GM21423 (cell line): ENCODE results near the gene RAB40B.

Experiments used
- ATAC-seq: cut with Tn5 transposase; IDR thresholded peaks from one replicate; pipeline ENCODE4 v1.9.1; 2021; ENCODE audit warnings: mild to moderate bottlenecking, moderate library complexity; ENCODE audit not compliant: unreplicated experiment

The RAB40B gene

DNA sequence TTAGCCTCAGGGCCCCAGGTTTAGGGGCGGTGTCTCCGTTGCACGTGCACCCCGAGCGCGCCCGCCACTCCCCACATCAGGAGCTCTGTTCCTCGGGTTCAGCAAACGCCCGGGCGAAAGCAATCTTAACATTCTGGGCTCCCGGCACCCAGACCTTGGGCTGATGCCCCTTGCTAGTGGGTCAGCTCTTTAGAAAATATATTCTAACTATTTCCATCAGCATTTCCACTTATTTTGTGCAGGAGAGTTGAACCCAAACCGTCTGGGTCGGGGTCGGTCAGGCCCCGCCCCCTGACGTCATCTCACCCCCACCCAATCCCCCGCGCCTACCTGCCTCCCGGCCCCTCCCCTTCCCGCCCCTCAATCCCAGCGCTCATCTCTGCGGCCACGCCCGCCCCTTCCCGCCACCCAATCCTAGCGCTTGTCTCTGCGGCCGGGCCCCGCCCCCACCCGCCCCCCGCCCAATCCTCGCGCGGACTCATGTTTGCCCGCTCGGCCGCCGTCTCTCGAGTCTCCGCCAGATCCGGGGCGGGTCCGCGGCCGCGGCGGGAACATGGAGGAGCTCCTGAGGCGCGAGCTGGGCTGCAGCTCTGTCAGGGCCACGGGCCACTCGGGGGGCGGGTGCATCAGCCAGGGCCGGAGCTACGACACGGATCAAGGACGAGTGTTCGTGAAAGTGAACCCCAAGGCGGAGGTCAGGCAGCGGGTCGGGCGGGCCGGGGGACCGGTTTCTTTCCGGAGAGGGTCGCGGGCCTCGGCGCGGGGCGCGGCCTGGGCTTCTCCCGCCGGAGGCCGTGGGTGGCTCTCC, 17.9 kb upstream of the RAB40B start, which contains the start of gene FN3KRP:
FN3KRP (plus strand) TSS at position 504 of the 808 bp plus-strand sequence; CDS start at position 554, 50 bp downstream.
- peak; percentile 81 for ATAC-seq

DNA sequence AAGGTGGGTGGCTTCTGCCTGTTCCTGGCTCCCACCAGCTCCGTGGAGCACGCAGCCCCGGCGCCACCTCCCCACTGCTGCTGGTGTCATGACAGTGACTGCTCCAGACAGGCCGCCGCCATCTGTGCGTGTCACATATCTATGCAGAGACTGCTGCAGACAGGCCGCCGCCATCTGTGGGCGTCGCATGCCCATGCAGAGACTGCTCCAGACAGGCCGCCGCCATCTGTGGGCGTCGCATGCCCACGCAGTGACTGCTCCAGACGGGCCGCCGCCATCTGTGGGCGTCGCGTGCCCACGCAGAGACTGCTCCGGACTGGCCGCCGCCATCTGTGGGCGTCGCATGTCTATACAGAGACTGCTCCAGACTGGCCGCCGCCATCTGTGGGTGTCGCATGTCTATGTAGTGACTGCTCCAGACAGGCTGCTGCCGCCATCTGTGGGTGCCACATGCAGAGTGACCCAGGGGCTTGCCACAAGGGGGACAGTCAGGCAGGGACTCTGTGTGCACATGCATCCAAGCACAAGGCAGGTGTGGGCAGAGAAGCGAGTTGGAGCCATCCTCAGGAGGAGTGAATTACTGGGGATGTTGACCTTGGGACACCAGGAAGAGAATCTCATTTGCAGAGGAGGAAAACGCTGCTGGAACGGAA, 14.7 kb upstream of the RAB40B start:
- no peak for ATAC-seq

DNA sequence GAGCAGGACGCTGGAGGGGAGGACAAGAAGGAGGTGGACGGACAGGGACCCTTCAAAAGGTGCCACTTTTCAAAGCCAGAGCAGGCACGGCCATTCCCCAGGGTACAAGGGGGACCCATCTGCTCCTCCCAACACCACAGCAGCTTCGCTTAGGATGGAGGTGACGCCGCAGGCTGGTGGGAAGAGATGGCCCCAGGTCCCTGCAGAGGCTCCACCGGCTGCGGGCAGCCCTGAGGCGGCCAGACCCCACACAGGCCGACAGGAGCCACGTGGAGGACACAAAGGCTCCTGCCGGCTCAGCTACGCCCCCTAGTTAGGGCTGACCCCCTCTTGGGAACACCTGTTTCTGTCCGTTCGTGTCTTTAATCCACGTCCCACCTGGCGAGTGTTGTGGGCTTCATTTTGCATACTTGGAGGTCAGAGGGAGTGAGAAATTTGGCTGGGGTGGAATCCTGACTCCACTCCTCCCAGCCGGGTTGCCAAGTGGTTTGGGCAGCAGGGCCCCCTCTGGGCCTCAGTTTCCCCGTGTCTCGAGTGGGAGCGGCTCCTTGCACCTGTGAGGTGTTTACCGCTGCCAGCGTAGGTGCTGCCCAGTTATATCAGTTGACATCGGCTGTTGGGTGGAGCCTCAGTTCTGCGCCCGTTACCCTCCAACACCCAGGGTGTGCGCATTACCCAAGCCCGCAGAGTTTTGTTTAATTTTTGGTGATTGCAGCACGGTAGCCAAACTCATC, 12.2 kb upstream of the RAB40B start:
- ATAC-seq: no peak

DNA sequence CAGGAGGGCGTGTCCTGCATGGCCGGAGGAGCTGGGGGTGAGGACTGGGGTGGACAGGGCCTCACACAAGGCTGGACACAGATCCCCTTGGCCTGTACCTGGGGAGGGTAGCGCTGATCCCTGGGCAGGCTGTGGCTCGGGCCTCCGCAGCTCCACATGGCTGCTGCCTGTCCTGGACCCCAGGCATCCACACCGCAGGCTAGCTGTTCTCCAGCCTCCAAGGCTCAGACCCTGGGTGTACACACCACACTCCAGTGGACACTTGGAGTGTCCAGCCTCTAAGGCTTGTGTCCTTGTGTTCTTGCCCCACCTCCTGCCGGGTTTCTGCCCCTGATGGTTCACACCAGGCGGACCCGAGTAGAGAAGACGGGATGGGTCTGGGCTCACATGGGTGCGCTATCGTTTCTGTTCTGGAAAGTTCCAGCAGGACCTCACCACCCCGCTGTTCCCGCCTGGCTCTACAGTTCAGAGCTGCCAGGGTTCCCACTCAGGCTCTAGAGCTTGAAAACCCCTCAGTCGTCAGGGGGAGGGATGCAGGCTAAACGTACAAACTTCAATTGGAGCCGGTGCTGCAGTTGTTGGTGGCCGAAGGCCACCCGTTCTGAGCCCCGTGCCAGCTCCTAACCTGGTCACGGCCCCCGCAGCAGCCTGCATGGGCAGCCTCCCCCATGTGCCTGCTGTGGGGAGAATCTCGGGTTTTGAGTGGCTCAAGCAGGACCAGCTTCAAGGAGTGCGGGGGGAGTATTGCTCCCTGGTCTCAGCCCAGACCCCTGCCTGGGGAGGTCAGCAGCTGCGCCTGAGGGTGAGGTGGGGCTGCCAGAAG, 11.4 kb upstream of the RAB40B start:
- ATAC-seq: no peak

DNA sequence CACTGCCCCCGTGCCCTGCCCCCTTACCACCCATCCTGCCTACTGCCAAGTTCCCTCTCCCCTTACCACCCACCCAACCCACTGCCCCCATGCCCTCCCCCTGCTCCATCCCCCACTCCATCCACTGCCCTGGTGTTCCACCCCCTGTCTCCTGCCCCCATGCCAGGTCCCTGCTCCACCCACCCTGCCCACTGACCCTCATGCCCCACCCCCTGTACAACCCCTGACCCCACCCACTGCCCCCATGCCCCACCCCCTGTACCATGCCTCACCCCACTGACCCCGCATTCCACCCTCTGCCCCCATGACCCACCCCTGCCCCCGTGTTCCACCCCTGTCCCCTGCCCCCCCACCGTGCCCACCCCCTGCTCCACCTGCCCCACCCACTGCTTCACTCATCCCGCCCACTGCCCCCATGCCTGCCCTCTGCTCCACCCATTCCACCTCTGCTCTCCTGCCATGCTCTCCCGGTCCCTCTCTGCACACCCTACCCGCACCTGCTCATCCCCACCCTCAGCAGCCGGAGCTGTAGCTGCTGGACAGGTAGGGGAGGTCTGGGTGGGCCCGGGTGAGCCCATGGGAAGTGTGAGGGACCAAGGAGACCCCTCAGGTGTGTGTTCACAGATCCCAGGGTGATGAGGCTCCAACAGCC, 10.7 kb upstream of the RAB40B start:
- ATAC-seq: no peak

DNA sequence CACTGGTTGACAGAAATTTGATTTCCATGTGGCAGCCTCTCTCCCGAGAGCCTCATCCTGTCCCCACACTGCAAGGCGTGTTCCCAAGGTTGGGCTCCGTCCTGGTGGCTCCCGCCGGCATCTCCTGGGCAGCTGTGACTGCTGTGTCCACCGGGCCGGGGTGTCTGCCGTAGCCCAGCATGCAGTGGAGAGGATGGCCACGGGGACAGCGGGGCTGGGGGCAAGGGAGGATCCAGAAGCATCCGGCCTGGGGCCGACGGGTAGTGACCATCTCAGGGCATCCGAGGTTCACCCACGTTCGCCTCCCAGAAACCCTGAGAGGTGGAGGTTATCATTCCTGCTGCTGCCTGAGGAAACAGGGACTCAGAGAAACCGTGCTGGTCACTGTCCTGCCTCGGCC, 7.3 kb upstream of the RAB40B start:
- ATAC-seq: no peak

DNA sequence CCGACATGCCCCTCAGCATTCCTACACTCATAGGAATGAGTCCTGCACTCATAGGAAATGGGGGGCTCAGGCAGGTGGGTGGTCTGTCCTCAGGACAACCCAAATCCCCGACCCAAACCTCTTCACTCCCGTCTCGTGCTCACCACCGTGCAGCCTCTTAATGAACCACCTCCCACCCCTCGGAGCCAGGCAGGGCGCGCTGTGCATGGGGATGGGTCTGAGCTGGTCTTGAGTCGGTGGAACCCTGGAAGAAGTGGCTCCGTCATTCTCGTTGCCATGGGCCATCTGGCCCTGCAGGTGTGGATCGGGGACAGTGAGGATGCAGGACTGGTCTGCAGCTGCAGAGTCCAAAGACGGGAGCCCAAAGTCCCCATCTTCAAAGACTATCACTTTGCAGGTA, 6.4 kb upstream of the RAB40B start:
- no peak for ATAC-seq

DNA sequence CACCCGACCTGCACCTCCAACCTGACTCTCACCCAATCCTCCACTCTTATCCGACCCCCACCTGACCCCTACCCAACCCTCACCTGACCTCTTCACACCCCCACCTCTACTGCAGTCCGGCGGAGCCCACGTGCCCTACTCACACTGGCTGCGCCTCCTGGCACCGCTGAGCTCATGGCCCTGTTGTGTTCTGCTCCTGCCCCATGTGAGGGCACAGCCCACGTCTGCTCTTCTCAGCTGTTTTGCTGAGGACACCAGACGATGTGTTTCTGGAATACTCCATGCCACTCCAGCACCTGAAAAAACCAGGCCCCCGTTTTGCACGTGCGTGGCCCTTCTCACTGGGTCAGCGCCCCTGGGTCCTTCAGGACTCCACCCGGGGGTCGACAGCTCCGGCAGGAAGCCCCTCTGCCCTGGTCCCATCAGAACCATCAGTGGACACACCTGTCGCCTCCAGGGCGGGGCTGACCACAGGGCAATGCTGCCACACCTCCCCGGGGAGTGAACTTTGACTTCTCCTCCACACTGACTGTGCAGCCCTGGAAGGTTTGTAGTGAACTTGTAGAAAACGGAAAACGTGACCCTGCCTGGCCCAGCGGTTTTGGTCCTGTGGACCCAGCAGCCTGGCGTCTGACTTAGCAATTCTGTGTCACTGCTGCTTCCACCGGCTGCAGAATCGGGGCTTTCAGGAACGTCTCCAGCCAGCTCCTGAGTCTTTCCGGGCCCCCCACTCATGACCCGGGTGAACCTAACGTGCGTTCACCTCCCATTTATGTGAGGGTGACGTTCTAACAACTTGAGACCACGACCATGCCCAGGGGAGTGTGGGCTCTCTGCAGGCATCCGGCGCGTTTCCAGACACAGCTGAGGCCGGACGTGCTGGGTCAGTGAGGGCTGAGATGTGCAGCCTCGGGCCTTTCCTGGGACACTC, 5.7 kb upstream of the RAB40B start:
- no peak for ATAC-seq

DNA sequence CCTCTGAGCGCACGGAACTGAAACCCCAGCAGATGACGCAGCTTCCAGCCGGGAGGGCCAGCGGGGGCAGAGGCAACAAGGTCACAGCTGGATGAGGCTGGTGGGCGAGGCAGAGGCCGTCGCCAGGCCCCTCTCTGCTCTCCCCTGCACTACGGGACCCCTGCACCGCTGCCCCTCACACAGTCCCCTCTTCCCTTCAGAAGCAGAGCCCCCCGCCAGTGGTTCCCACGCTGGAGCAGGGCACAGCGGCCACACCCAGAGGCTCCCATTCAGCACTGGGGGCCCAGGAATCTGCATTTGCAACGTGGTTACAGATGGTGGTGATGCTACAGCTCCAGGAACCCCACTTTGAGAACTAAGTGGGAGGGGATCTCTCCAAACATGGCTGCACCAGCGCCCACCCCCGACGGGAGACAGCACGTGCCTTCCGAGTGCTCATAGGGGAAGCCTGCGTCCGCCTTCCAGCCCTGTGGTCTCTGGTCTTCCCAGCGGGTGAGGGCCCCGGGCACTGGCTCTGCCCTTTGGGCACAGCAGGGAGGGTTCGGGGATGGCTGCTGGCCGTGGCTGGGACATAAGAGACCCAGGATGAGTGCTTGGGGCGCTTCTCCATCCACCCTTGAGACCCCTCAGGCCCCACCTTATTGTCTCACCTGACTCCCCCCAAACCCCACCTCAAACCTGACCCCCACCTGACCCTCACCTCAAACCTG, 4.7 kb upstream of the RAB40B start:
- ATAC-seq: no peak

DNA sequence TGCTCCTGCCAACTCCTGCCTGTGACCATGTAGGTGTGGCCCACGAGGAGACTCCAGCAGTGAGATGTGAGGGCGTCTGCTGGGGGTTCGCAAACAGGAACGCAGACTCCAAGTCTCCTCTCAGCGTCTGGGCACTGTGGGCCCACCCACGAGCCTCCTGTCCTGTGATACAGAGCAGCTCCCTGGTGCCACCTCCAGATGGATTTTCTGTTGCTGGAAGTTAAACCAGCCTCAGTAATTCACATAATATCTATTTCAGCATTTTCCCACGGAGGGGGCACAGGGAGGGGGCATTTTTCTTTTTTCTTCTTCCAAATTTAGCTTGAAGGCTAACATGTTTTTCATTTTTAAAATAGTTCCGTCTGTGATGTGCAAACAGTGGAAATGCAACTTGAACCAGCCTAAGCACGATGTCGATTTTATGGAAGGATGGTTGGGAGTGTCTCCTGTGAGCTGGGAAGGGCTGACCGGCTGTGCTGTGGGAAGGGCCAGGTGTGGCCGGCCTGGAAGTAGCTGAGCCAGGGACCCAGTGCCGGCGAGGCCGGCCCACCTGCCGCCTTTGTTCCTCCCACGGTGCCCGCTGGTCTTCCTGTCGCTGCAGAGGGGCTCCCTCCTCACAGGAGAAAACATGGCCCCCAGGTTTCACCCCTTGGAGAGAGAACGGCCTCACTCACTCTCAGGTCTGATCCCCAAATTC, 3.9 kb upstream of the RAB40B start:
- ATAC-seq: no peak

DNA sequence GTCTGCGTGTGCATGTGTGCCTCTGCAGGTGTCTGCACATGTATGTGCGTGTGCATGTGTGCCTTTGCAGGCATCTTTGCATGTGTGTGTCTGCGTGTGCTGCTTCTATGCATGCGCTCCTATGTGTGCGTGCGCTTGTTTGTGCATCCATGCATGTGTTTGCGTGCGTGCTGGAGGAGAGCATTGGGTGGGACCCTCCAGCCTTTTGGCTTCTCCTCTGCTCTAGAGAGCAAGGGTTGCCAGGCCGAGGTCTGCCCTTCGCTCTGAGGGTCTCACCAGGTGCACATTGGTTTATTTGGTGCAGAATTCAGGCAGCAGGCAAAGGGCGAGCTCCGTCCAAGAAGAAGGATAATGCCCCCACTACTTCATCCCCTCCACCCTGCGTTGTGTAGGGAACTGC, 1.1 kb upstream of the RAB40B start:
- ATAC-seq: no peak

DNA sequence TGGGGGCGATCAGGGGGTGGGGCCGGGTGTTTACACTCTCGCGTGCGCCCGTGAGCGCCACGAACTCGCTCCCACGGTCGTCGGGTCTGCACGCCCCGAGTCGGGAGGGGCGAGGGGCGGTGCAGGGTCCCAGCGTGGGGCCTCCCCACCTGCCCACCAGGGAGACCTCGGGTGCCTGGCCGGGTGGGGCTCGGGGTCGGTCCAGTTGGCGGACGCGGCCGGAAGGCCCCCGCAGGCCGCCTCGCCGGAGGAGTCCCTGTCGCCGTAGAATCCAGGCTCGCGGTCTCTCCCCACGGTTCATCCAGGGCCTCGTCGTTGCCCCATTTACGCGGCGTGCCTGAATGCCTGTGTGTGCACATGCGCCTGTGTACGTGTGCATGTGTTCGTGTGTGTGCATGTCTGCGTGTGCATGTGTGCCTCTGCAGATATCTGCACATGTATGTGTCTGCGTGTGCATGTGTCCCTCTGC, 510 bp upstream of the RAB40B start:
- ATAC-seq: no peak

DNA sequence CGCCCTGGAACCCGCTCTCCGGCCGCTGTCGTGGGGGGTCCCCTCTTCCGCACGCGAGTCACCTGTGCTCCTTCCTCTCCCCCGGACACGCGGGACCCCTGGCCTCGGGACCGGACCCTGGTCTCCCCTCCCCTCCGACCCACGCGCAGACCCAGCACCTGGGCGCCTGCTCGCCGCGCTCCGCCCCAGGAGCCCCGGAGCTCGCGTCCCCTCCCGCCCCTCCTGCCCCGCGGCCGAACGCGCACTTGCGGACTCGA, 762 bp downstream of the RAB40B start:
- ATAC-seq: no peak

DNA sequence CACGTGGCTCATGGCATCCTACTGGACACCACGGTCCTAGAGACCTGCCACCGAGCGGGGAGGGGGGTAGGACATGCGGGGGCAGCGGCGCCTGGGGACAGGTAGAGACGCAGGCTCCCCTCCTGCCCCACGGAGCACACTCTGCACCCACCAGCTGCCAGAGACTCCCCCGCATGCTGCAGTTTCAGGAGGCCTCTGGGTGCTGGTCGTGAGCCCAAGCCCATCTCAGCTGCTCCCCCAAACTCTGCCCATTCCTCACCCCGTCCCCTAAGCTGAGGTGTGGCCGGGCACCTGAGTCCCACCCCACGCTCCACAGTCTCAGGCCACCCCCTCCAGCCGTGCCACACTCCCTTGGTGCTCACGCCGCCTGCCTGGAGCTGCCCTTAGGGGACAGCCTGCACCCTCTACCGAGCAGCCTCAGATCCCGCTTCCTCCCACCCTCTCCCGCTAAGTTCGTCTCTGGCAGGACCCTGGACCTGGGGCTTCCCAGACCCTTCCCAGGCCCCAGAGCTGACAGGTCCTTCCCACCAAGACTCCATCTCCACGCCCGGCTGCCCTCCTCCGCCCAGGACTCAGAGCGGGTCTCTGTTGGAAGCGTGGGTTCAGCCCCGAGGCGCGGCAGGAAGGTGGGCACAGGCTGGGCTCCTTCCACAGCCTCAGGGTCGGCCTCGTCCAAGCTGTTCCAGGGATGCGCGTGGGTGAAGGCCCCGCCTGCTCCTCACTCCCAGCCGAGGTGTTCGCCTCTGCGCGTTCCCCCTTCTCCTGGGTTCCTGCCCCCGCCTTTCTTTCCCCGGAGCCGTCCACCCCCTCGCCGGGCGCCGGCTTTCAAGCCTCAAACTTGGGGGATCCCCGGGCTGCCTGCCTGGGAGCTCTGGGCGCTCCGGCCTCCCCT, 1.3 kb downstream of the RAB40B start:
- no peak for ATAC-seq

DNA sequence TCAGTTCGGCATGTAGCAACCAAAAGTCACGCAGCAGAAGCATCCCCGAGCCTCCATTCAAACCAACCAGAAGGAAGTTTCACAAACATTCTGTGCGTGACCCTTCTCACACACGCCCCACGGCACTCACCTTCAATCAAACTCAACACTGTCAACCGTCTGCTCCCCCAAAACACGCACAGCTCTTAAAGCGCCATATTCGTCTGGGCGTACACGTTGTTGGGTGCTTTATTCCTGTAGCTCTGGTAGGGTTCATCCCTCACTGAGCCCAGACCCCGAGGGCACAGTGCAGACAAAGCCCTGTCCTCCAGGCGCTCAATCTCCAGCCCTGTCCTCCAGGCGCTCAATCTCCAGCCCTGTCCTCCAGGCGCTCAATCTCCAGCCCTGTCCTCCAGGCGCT, 2.2 kb downstream of the RAB40B start:
- no peak for ATAC-seq

DNA sequence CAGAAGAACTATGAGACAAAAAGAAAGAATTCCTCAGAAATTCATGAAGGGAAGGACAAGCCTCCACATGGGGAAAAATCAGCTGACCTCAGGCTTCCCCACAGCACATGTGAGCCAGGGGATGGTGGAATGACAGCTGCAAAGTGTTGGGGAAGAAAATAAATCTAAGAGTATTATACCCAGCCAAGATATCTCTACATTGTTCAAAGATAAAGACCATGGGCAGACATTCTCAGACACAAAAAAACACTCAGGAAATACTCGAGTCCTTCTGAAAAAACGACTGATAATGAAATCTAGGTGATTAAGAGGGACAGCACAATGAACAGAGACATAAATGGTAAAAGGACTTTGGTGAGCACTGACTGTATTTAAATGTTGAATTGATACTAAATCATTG, 3.9 kb downstream of the RAB40B start:
- no peak for ATAC-seq

DNA sequence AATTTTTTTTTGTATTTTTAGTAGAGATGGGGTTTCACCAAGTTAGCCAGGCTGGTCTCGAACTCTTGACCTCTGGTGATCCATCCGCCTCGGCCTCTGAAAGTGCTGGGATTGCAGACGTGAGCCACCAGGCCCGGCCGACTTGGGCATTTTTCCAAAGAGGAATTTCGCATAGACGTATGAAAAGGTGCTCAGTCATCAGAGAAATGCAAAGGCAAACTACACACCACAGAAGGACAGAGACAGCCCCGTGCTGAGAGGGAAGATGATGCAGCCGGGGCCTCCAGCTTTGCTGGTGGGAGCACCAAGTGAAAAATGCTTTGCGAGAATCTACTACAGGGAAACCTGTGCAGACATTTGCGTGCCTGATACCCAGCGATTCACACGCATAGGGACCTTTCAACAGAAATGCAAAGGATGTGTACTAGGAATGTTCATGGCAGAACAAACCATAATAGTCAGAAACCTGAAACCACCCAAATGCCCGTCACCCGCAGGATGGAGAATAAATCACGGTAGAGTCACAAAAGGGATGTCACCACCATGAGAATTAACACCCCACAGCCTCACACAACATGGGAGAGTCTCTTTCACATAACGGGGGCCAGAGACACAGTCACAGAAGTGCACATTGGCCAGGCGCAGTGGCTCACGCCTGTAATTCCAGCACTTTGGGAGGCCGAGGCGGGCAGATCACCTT, 5.2 kb downstream of the RAB40B start:
- no peak for ATAC-seq
